Caco-2 (cell line): Measurements from ENCODE around the gene FAM98B. TPM values are rescaled to one million over a fixed set of nuclear protein-coding genes. Genes with fewer than 3 reads are reported as not detected.

Experiments
- BruUV-seq: library from RNA; stranded (reverse); fragments of 400-500 nt; replicated peaks from 2 replicates; lab custom pipeline; 2021; lab: Mats Ljungman, UMichigan
- CTCF ChIA-PET: fragments of 300-600 bp; sonication (Branson Sonifier 250); formaldehyde crosslinking; loops from one replicate; lab custom pipeline; 2022; ENCODE audit warnings: antibody characterized with exemption; lab: Charles Lee
- POLR2A ChIA-PET: fragments of 300-600 bp; sonication (Branson Sonifier 250); formaldehyde crosslinking; loops from one replicate; lab custom pipeline; 2022; ENCODE audit warnings: antibody characterized with exemption; lab: Charles Lee
- DNase-seq, 2 experiments: peaks; one replicate each; pipeline versions ENCODE4 v3.0.0 to v3.0.0-alpha.2; 2020 to 2022
- H3K27me3 ChIP-seq: replicated peaks from 2 replicates; pipeline ENCODE4 v1.6.0; 2011; ENCODE audit warnings: low read length; ENCODE audit not compliant: control insufficient read depth, insufficient read depth
- H3K36me3 ChIP-seq: 2 replicates; pipeline ENCODE4 v1.5.1; 2011; ENCODE audit warnings: low read length; ENCODE audit not compliant: control insufficient read depth, insufficient read depth
- H3K4me1 ChIP-seq: fragments of 250-450 bp; sonication (Bioruptor Pico); 2 replicates; pipeline ENCODE4 v1.5.1; 2020; ENCODE audit warnings: mild to moderate bottlenecking
- H3K4me3 ChIP-seq: 2 replicates; pipeline ENCODE4 v1.5.1; 2011; ENCODE audit warnings: low read depth, mild to moderate bottlenecking, control low read depth, low read length
- H3K9me3 ChIP-seq: fragments of 250-450 bp; sonication (Bioruptor Pico); 2 replicates; pipeline ENCODE4 v1.5.1; 2020; ENCODE audit warnings: mild to moderate bottlenecking, moderate library complexity
- H3K27ac Mint-ChIP-seq: one replicate; pipeline ENCODE4 v1.8.0; 2022; ENCODE audit warnings: mixed read lengths; ENCODE audit not compliant: unreplicated experiment
- H3K27me3 Mint-ChIP-seq: one replicate; pipeline ENCODE4 v1.8.0; 2022; ENCODE audit warnings: mixed read lengths; ENCODE audit not compliant: insufficient read depth, unreplicated experiment
- H3K36me3 Mint-ChIP-seq: one replicate; pipeline ENCODE4 v1.8.0; 2022; ENCODE audit warnings: mild to moderate bottlenecking, mixed read lengths; ENCODE audit not compliant: insufficient read depth, unreplicated experiment
- H3K4me1 Mint-ChIP-seq: one replicate; pipeline ENCODE4 v1.8.0; 2022; ENCODE audit warnings: low read depth, mixed read lengths; ENCODE audit not compliant: unreplicated experiment
- H3K4me3 Mint-ChIP-seq: one replicate; pipeline ENCODE4 v1.8.0; 2022; ENCODE audit warnings: mild to moderate bottlenecking, moderate library complexity, mixed read lengths; ENCODE audit not compliant: unreplicated experiment
- H3K9me3 Mint-ChIP-seq: one replicate; pipeline ENCODE4 v1.8.0; 2022; ENCODE audit warnings: mixed read lengths; ENCODE audit not compliant: unreplicated experiment
- intact Hi-C: fragments of 100-400 bp; cut with micrococcal nuclease; formaldehyde crosslinking; loops from one replicate; pipeline ENCODE4 v1.10.0; 2022; ENCODE audit not compliant: unreplicated experiment
- total RNA-seq: library from RNA; stranded (reverse); gene quantifications from 2 replicates; pipeline ENCODE4 v1.2.3, GENCODE V29; 2022
- TF ChIP-seq, protein P1 (sequence below), 2 experiments: fragments of 200-600 bp in 1 of 2; IDR thresholded peaks; 1 replicate in 1 of 2; 2 replicates in 1 of 2; pipeline versions ENCODE4 v1.5.1 to v1.8.0; 2011 to 2022; ENCODE audit warnings: antibody characterized with exemption in 1 of 2, control low read depth in 1 of 2, inconsistent platforms in 1 of 2, low read depth in 1 of 2, low read length in 1 of 2, mild to moderate bottlenecking in 1 of 2, moderate library complexity in 1 of 2; ENCODE audit not compliant: insufficient read depth in 1 of 2, severe bottlenecking in 1 of 2, unreplicated experiment in 1 of 2

Gene FAM98B
- total RNA-seq, 1 experiment from 2014 or later = 47.2 TPM

DNA sequence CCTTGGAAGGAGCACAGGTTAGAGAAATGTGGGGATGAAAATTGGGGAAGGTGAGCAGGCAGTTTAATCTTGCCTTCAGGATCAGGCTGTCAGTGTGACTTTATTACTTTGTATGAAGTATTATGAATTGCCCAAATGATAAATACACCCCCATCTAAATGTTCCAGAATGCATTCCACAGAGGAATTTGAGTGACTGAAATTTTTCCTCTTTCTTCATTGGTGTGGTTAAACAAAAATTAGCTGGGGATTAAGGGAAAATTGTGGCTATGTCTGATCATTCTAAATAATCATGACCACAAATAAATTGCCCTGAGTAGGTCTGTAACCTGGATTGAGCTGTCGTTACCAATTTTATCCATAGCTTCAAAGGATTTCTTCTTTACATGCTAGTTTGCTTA lies 33.5 kb downstream of the FAM98B start:
- DNase-seq = no peak

DNA sequence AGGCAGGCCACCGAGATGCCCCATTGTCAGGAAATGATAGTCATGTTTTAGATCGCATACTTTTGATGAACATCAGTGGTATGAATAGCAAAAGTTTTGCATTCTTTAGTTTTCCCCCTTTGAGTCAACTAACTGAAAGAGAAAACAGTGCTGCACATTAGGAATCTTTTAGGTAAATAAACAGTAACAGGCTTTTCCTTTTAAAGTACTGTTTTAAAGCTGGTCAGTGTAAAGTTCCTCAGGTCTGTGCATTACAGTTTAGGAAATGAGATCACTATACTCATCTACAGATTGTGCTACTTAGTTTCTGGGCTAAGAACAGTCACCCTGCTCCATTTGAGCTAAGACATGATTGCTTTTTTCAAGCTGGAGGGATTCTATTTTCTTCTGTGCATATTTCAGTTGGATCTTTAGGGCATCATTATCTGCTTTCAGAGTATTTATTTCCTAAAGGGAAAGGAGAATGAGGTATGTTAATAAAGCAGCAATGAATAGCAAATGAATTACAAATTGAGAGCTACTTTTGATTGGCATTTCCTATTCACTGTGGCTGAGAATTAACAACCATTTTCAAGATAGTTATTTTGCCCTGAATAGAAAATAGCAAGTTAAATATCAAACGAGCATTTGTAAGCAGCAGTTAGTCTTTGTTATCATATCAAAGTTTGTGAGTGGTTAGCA lies 36.5 kb downstream of the FAM98B start:
- Histone ChIP-seq H3K9me3 (no peaks in the 10 kb centered on the region), H3K4me1 (no peaks in the 10 kb centered on the region), H3K36me3 (no peaks in the 10 kb centered on the region), H3K27me3 (no peaks in the 10 kb centered on the region), H3K4me3 (no peak overlapping the region)
- CTCF ChIA-PET = no interaction called here
- TF ChIP-seq, protein P1, sequence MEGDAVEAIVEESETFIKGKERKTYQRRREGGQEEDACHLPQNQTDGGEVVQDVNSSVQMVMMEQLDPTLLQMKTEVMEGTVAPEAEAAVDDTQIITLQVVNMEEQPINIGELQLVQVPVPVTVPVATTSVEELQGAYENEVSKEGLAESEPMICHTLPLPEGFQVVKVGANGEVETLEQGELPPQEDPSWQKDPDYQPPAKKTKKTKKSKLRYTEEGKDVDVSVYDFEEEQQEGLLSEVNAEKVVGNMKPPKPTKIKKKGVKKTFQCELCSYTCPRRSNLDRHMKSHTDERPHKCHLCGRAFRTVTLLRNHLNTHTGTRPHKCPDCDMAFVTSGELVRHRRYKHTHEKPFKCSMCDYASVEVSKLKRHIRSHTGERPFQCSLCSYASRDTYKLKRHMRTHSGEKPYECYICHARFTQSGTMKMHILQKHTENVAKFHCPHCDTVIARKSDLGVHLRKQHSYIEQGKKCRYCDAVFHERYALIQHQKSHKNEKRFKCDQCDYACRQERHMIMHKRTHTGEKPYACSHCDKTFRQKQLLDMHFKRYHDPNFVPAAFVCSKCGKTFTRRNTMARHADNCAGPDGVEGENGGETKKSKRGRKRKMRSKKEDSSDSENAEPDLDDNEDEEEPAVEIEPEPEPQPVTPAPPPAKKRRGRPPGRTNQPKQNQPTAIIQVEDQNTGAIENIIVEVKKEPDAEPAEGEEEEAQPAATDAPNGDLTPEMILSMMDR (IDR thresholded peaks at IDR 0.05; ENCODE audit: insufficient read depth in 1 of 2, low read depth in 1 of 2, low read length in 1 of 2, severe bottlenecking in 1 of 2, unreplicated experiment in 1 of 2) = no peak
- H3K4me3 Mint-ChIP-seq = no peak overlapping the region
- no peaks in the 10 kb centered on the region for H3K4me1 Mint-ChIP-seq
- DNase-seq = no peak
- peaks cover 21% of the 10 kb centered on the region for H3K36me3 Mint-ChIP-seq
- H3K27me3 Mint-ChIP-seq = no peaks in the 10 kb centered on the region
- no peak overlapping the region for H3K27ac Mint-ChIP-seq
- intact Hi-C loops = no loop called here
- H3K9me3 Mint-ChIP-seq = no peaks in the 10 kb centered on the region
- BruUV-seq = no TSS peak
- POLR2A ChIA-PET = no interaction called here

More for the DNA sequence above, 33.5 kb downstream of the FAM98B start:
- no peaks in the 10 kb centered on the region for H3K4me1 Mint-ChIP-seq
- H3K36me3 Mint-ChIP-seq = peaks cover 14% of the 10 kb centered on the region
- POLR2A ChIA-PET = no interaction called here
- H3K4me1 ChIP-seq = no peaks in the 10 kb centered on the region
- H3K9me3 Mint-ChIP-seq = no peaks in the 10 kb centered on the region
- H3K27ac Mint-ChIP-seq = no peak overlapping the region
- BruUV-seq = no TSS peak
- H3K9me3 ChIP-seq = no peaks in the 10 kb centered on the region
- H3K27me3 Mint-ChIP-seq = no peaks in the 10 kb centered on the region
- TF ChIP-seq, protein P1 (IDR thresholded peaks at IDR 0.05; ENCODE audit: insufficient read depth in 1 of 2, low read depth in 1 of 2, low read length in 1 of 2, severe bottlenecking in 1 of 2, unreplicated experiment in 1 of 2) = no peak
- no peaks in the 10 kb centered on the region for H3K36me3 ChIP-seq
- H3K27me3 ChIP-seq = no peaks in the 10 kb centered on the region
- CTCF ChIA-PET = no interaction called here
- H3K4me3 ChIP-seq = no peak overlapping the region
- H3K4me3 Mint-ChIP-seq = no peak overlapping the region
- intact Hi-C loops = no loop called here

DNA sequence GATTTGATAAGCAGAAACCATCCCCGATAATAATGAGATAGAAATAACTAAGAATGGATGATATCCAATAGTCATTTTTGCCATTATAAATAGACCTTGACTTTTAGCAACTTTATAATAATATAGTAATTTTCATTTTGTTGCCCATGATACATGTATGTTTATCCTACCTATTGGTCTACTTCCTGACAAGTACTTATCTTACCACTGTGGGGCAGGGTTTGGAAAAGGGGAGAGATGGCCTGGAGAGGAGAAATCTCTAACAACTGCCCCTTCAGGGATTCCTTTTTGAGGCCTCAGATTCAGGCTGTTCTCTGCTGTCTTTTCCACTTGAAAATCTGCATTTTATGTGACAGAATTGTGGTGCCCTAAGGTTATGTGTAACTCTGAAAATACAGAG lies 42.2 kb downstream of the FAM98B start:
- no TSS peak for BruUV-seq
- H3K4me3 ChIP-seq = no peak overlapping the region
- no peaks in the 10 kb centered on the region for H3K9me3 Mint-ChIP-seq
- H3K27me3 ChIP-seq = no peaks in the 10 kb centered on the region
- no peaks in the 10 kb centered on the region for H3K4me1 ChIP-seq
- no peak for DNase-seq
- H3K27ac Mint-ChIP-seq = no peak overlapping the region
- no peaks in the 10 kb centered on the region for H3K9me3 ChIP-seq
- H3K36me3 ChIP-seq = no peaks in the 10 kb centered on the region
- H3K36me3 Mint-ChIP-seq = peaks cover 18% of the 10 kb centered on the region
- POLR2A ChIA-PET = no interaction called here
- CTCF ChIA-PET = interaction anchor here (1.4 kb wide), 1 partner anchor 68 kb away, joined by 3 read pairs; the partner anchor contains the start of gene RASGRP1
- intact Hi-C loops = no loop called here
- TF ChIP-seq, protein P1 (IDR thresholded peaks at IDR 0.05; ENCODE audit: insufficient read depth in 1 of 2, low read depth in 1 of 2, low read length in 1 of 2, severe bottlenecking in 1 of 2, unreplicated experiment in 1 of 2) = no peak
- no peaks in the 10 kb centered on the region for H3K4me1 Mint-ChIP-seq
- H3K4me3 Mint-ChIP-seq = no peak overlapping the region
- H3K27me3 Mint-ChIP-seq = no peaks in the 10 kb centered on the region
